ENCODE data around the gene SIGLEC9. TPM values are rescaled to one million over a fixed set of nuclear protein-coding genes. Genes with fewer than 3 reads are reported as not detected.
A peak's percentile ranks its signal among the peaks of the same experiment; 100 is the strongest.

SIGLEC9 gene
- total RNA-seq, 2 donors from 2014 or later, result 0.33 to 1.3 TPM

GRCh38 chr19:51122112-51122981 is 2.4 kb upstream of the SIGLEC9 start:
- Histone ChIP-seq H3K9me3 (no peaks in the 10 kb centered on the region), H3K4me1 (no peaks in the 10 kb centered on the region), H3K36me3 (replicated peaks in 1 of 2; ENCODE audit: insufficient read depth in 1 of 2, low read depth in 2 of 2) (no peaks in the 10 kb centered on the region), H3K27ac (peak overlapping the region in 2 of 4 donors; percentile 17 to 69), H3K27me3 (no peaks in the 10 kb centered on the region), H3K4me3 (no peak overlapping the region)
- no peak for DNase-seq
- intact Hi-C loops (cut with DNase I), result no loop called here
- ATAC-seq, result no peak
- TF ChIP-seq, protein P1, sequence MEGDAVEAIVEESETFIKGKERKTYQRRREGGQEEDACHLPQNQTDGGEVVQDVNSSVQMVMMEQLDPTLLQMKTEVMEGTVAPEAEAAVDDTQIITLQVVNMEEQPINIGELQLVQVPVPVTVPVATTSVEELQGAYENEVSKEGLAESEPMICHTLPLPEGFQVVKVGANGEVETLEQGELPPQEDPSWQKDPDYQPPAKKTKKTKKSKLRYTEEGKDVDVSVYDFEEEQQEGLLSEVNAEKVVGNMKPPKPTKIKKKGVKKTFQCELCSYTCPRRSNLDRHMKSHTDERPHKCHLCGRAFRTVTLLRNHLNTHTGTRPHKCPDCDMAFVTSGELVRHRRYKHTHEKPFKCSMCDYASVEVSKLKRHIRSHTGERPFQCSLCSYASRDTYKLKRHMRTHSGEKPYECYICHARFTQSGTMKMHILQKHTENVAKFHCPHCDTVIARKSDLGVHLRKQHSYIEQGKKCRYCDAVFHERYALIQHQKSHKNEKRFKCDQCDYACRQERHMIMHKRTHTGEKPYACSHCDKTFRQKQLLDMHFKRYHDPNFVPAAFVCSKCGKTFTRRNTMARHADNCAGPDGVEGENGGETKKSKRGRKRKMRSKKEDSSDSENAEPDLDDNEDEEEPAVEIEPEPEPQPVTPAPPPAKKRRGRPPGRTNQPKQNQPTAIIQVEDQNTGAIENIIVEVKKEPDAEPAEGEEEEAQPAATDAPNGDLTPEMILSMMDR (IDR thresholded peaks at IDR 0.05), result no peak
- peak in 1 of 3 donors; percentile 40 for TF ChIP-seq POLR2A (IDR thresholded peaks at IDR 0.05)
- WGBS, 2 donors, result 44 to 62% methylated on average over 17 to 22 of the region's 22 CpGs

GRCh38 chr19:51123381-51123800 is 1.3 kb upstream of the SIGLEC9 start:
- no peak for ATAC-seq
- Histone ChIP-seq H3K27me3 (no peaks in the 10 kb centered on the region), H3K9me3 (no peaks in the 10 kb centered on the region), H3K4me3 (no peak overlapping the region), H3K36me3 (replicated peaks in 1 of 2; ENCODE audit: insufficient read depth in 1 of 2, low read depth in 2 of 2) (no peaks in the 10 kb centered on the region), H3K4me1 (no peaks in the 10 kb centered on the region), H3K27ac (peak overlapping the region in 2 of 4 donors; percentile 17 to 69)
- no peak for TF ChIP-seq POLR2A (IDR thresholded peaks at IDR 0.05)
- TF ChIP-seq, protein P1 (IDR thresholded peaks at IDR 0.05), result no peak
- intact Hi-C loops (cut with DNase I), result no loop called here
- DNase-seq, result peak in 1 of 4 donors; percentile 71
- WGBS, 2 donors, result 37 to 52% methylated on average over 6 of the region's 6 CpGs

DNA sequence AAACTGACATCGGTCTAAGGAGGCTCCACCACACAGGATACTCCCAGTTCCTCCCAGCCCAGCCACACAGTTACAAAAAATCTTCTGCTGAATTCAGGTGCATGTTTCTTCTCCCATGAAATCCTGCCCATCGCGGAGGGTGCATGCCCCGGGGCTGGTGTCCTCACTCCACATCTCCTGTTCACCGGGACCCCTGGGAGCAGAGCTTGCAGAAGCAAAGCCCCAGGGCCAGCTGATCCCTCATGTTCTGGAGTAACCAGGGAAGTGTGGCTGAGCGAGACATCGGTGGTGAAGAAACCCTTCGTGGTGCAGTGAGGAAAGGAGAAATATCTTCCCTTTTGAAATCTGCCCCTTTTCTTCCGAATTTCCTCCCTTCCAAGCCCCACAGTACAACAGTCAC is 904 bp upstream of the SIGLEC9 start:
- Histone ChIP-seq H3K4me1 (no peaks in the 10 kb centered on the region), H3K4me3 (no peak overlapping the region), H3K27me3 (no peaks in the 10 kb centered on the region), H3K36me3 (replicated peaks in 1 of 2; ENCODE audit: insufficient read depth in 1 of 2, low read depth in 2 of 2) (no peaks in the 10 kb centered on the region), H3K27ac (peak overlapping the region in 1 of 4 donors; percentile 69), H3K9me3 (no peaks in the 10 kb centered on the region)
- DNase-seq, result peak in 1 of 4 donors; percentile 27
- intact Hi-C loops (cut with DNase I), result no loop called here
- ATAC-seq, result no peak
- 53 to 54% methylated on average over 9 of the region's 9 CpGs for WGBS, 2 donors
- TF ChIP-seq, protein P1 (IDR thresholded peaks at IDR 0.05), result no peak
- TF ChIP-seq POLR2A (IDR thresholded peaks at IDR 0.05), result no peak

- no peaks in the 10 kb centered on the region for H3K4me1 ChIP-seq
- 54 to 55% methylated on average over 5 to 8 of the region's 9 CpGs for WGBS, 2 donors
- ATAC-seq (no peak), DNase-seq (no peak)
- H3K9me3 ChIP-seq, result no peaks in the 10 kb centered on the region
- H3K36me3 ChIP-seq (replicated peaks in 1 of 2; ENCODE audit: insufficient read depth in 1 of 2, low read depth in 2 of 2), result no peaks in the 10 kb centered on the region
- no peak overlapping the region for H3K4me3 ChIP-seq
- intact Hi-C loops (cut with DNase I), result no loop called here
- TF ChIP-seq, protein P1 (IDR thresholded peaks at IDR 0.05), result no peak
- no peak for TF ChIP-seq POLR2A (IDR thresholded peaks at IDR 0.05)
- H3K27ac ChIP-seq, result peak overlapping the region in 1 of 4 donors; percentile 69
- H3K27me3 ChIP-seq, result no peaks in the 10 kb centered on the region
These were observed 490 bp upstream of the SIGLEC9 start for GRCh38 chr19:51124216-51124615.
